ENCODE results near the gene TNC. TPM values are rescaled to one million over a fixed set of nuclear protein-coding genes. Genes with fewer than 3 reads are reported as not detected.

Gene TNC
- total and polyA plus RNA-seq, 10 of the 15 experiments (the other 5 are each of a cell fraction or from before 2014, with no cell fraction given) = 0.05 to 4.2 (median 0.14) TPM

DNA sequence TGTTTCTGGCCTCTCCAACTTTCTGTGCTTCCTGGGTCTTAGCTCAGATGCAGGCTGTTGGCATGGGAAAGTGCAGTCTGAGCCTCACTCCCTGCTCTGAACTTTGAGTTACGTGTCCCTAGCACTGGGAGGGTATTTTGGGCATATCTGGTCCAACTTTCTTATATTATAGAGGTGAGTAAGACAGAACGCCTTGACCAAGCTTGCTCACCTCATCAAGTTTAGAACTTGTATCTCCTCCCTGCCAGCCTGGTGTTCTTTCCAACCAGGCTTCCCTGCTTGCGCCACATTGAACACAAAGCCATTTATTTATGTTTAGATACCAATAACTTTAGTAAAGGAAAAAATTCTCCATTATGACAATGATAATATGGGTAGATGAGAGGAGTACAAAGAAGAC, 33.2 kb downstream of the TNC start:
- Histone ChIP-seq H3K4me1 (ENCODE audit: control insufficient read depth, insufficient read depth, low read length) (no peaks in the 10 kb centered on the region), H3K27me3 (replicated peaks in 1 of 2; ENCODE audit: control insufficient read depth in 2 of 2, insufficient read depth in 2 of 2, low read length in 1 of 2) (peaks cover 0 to 2% of the 10 kb centered on the region in 2 experiments; a peak in 2 of 4 replicates), H3K4me2 (ENCODE audit: control insufficient read depth, insufficient read depth) (no peak overlapping the region), H4K20me1 (ENCODE audit: control insufficient read depth, insufficient read depth) (no peaks in the 10 kb centered on the region), H3K79me2 (ENCODE audit: control insufficient read depth, insufficient read depth, low read length) (no peaks in the 10 kb centered on the region), H3K4me3 (no peak overlapping the region), H3K36me3 (ENCODE audit: control insufficient read depth in 2 of 2, insufficient read depth in 2 of 2, low read length in 1 of 2) (no peaks in the 10 kb centered on the region), H3K27ac (ENCODE audit: control insufficient read depth, insufficient read depth) (no peak overlapping the region), H3K9ac (ENCODE audit: control insufficient read depth, insufficient read depth, low read length) (no peak overlapping the region), H2AFZ (ENCODE audit: control insufficient read depth, low read depth, low read length) (no peak overlapping the region), H3K9me3 (replicated peaks; ENCODE audit: control insufficient read depth, insufficient read depth, low read length) (no peaks in the 10 kb centered on the region)
- no peak for ATAC-seq
- POLR2A ChIA-PET = no interaction called here
- FAIRE-seq = no peak
- intact Hi-C loops (cut with micrococcal nuclease; ENCODE audit: unreplicated experiment) (no loop called here), in situ Hi-C loops (cut with MboI) (no loop called here)
- RAD21 ChIA-PET (ENCODE audit: unreplicated experiment) = no interaction called here
- SMC1A ChIA-PET (ENCODE audit: uncharacterized antibody, unreplicated experiment) = no interaction called here
- CTCF ChIA-PET = no interaction called here
- BruUV-seq (replicated peaks) = no TSS peak
- 30% methylated on average over 3 of the region's 3 CpGs for WGBS (ENCODE audit: insufficient coverage, insufficient replicate concordance, low lambda C conversion rate, missing lambda C conversion rate)
- no peak for DNase-seq (ENCODE audit: low read depth, low spot score)
- TF ChIP-seq SMAD1 (IDR thresholded peaks at IDR 0.05; ENCODE audit: low read depth, partially characterized antibody) = no peak
- TF ChIP-seq, protein P1, sequence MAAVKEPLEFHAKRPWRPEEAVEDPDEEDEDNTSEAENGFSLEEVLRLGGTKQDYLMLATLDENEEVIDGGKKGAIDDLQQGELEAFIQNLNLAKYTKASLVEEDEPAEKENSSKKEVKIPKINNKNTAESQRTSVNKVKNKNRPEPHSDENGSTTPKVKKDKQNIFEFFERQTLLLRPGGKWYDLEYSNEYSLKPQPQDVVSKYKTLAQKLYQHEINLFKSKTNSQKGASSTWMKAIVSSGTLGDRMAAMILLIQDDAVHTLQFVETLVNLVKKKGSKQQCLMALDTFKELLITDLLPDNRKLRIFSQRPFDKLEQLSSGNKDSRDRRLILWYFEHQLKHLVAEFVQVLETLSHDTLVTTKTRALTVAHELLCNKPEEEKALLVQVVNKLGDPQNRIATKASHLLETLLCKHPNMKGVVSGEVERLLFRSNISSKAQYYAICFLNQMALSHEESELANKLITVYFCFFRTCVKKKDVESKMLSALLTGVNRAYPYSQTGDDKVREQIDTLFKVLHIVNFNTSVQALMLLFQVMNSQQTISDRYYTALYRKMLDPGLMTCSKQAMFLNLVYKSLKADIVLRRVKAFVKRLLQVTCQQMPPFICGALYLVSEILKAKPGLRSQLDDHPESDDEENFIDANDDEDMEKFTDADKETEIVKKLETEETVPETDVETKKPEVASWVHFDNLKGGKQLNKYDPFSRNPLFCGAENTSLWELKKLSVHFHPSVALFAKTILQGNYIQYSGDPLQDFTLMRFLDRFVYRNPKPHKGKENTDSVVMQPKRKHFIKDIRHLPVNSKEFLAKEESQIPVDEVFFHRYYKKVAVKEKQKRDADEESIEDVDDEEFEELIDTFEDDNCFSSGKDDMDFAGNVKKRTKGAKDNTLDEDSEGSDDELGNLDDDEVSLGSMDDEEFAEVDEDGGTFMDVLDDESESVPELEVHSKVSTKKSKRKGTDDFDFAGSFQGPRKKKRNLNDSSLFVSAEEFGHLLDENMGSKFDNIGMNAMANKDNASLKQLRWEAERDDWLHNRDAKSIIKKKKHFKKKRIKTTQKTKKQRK (IDR thresholded peaks at IDR 0.05; ENCODE audit: low read depth, low read length) = no peak
- TF ChIP-seq MEF2B (IDR thresholded peaks at IDR 0.05; ENCODE audit: partially characterized antibody, poor library complexity, severe bottlenecking) = no peak
- TF ChIP-seq PAX5 (IDR thresholded peaks at IDR 0.05; ENCODE audit: borderline replicate concordance, low read depth, low read length) = no peak
- no peak for TF ChIP-seq HDGF (IDR thresholded peaks at IDR 0.05)
- no peak for TF ChIP-seq MYB (IDR thresholded peaks at IDR 0.05; ENCODE audit: borderline replicate concordance, low read depth, low read length)
- no peak for TF ChIP-seq NRF1 (conservative IDR thresholded peaks at IDR 0.05; ENCODE audit: low read depth, low read length)
- no peak for TF ChIP-seq SRF (IDR thresholded peaks at IDR 0.05; ENCODE audit: low read depth in 2 of 2, low read length in 2 of 2)
- no peak for TF ChIP-seq RUNX3 (IDR thresholded peaks at IDR 0.05; ENCODE audit: low read length)
- no peak for TF ChIP-seq FOXM1 (IDR thresholded peaks at IDR 0.05; ENCODE audit: low read depth, low read length)
- no peak for TF ChIP-seq RCOR1 (conservative IDR thresholded peaks at IDR 0.05; ENCODE audit: low read depth, low read length)
